Liver (tissue), 9 donors: ENCODE results near the gene TAF4. TPM values are rescaled to one million over a fixed set of nuclear protein-coding genes. Genes with fewer than 3 reads are reported as not detected.

Experiments used
- DNase-seq: peaks from one replicate; pipeline ENCODE4 v3.0.0-alpha.2; 2017; ENCODE audit warnings: low spot score
- H3K27ac ChIP-seq, 2 donors: one replicate each; pipeline ENCODE4 v1.7.0; 2013; ENCODE audit warnings: inconsistent platforms in 2 of 2, low read length in 2 of 2, control low read depth in 1 of 2, low read depth in 1 of 2, mild to moderate bottlenecking in 1 of 2
- H3K27me3 ChIP-seq, 4 donors: one replicate each; pipeline versions ENCODE4 v1.6.1 to v1.7.0; 2013; ENCODE audit warnings: low read length in 3 of 4, inconsistent platforms in 1 of 4, mild to moderate bottlenecking in 1 of 4, moderate library complexity in 1 of 4; ENCODE audit not compliant: control insufficient read depth in 4 of 4, insufficient read depth in 4 of 4
- H3K36me3 ChIP-seq, 4 donors: one replicate each; pipeline versions ENCODE4 v1.6.1 to v1.7.0; 2013; ENCODE audit warnings: low read length in 3 of 4, mild to moderate bottlenecking in 3 of 4, low read depth in 1 of 4, moderate library complexity in 1 of 4; ENCODE audit not compliant: control insufficient read depth in 4 of 4, insufficient read depth in 3 of 4
- H3K4me1 ChIP-seq, 4 donors: one replicate each; pipeline versions ENCODE4 v1.6.1 to v1.7.0; 2013; ENCODE audit warnings: low read length in 3 of 4, mild to moderate bottlenecking in 3 of 4, moderate library complexity in 1 of 4; ENCODE audit not compliant: control insufficient read depth in 4 of 4, insufficient read depth in 4 of 4
- H3K4me3 ChIP-seq, 3 donors: one replicate each; pipeline versions ENCODE4 v1.6.1 to v1.7.0; 2013; ENCODE audit warnings: low read length in 3 of 3, control low read depth in 1 of 3, low read depth in 1 of 3, mild to moderate bottlenecking in 1 of 3
- H3K9ac ChIP-seq, 2 donors: one replicate each; pipeline ENCODE4 v1.7.0; 2013; ENCODE audit warnings: low read length in 2 of 2, mild to moderate bottlenecking in 2 of 2, moderate library complexity in 2 of 2, control low read depth in 1 of 2, low read depth in 1 of 2
- H3K9me3 ChIP-seq, 4 donors: one replicate each; pipeline versions ENCODE4 v1.6.1 to v1.7.0; 2013; ENCODE audit warnings: low read length in 3 of 4; ENCODE audit not compliant: control insufficient read depth in 4 of 4
- EGR1 ChIP-seq, 2 donors: IDR thresholded peaks; 2 replicates each; pipeline ENCODE4 v1.6.1; 2016 to 2018; ENCODE audit warnings: antibody characterized with exemption in 2 of 2, low read depth in 2 of 2
- FOXA2 ChIP-seq: IDR thresholded peaks from 2 replicates; pipeline ENCODE4 v1.6.1; 2016; ENCODE audit warnings: antibody characterized with exemption
- GABPA ChIP-seq, 2 donors: IDR thresholded peaks in 1 of 2; conservative IDR thresholded peaks in 1 of 2; 2 replicates each; pipeline ENCODE4 v1.6.1; 2016; ENCODE audit warnings: antibody characterized with exemption in 2 of 2, mild to moderate bottlenecking in 1 of 2, moderate library complexity in 1 of 2
- HNF4A ChIP-seq, 2 donors: conservative IDR thresholded peaks; 2 replicates each; pipeline ENCODE4 v1.6.1; 2016; ENCODE audit warnings: antibody characterized with exemption in 2 of 2, mild to moderate bottlenecking in 2 of 2
- JUND ChIP-seq, 2 donors: IDR thresholded peaks; 2 replicates each; pipeline ENCODE4 v1.6.1; 2016; ENCODE audit warnings: antibody characterized with exemption in 2 of 2
- NR2F2 ChIP-seq: IDR thresholded peaks from 2 replicates; pipeline ENCODE4 v1.6.1; 2016; ENCODE audit warnings: antibody characterized with exemption
- RAD21 ChIP-seq, 2 donors: IDR thresholded peaks; 2 replicates each; pipeline ENCODE4 v1.6.1; 2016; ENCODE audit warnings: antibody characterized with exemption in 2 of 2, mild to moderate bottlenecking in 2 of 2
- RXRA ChIP-seq, 2 donors: IDR thresholded peaks; 2 replicates each; pipeline ENCODE4 v1.6.1; 2017 to 2018; ENCODE audit warnings: antibody characterized with exemption in 2 of 2, mild to moderate bottlenecking in 1 of 2
- SP1 ChIP-seq: IDR thresholded peaks from 2 replicates; pipeline ENCODE4 v1.6.1; 2018; ENCODE audit warnings: antibody characterized with exemption, mild to moderate bottlenecking
- YY1 ChIP-seq: IDR thresholded peaks from 2 replicates; pipeline ENCODE4 v1.6.1; 2016; ENCODE audit warnings: antibody characterized with exemption, mild to moderate bottlenecking
- WGBS: extraction: QIAGEN DNeasy Blood & Tissue Kit; methylation state at CpG from one replicate; pipeline ENCODE4 v1.1.7; 2013; 5-methylcytosine and 5-hydroxymethylcytosine counted together
- polyA plus RNA-seq, 2 donors: library from polyadenylated mRNA; stranded (reverse) in 1 of 2; unstranded in 1 of 2; fragments of 200-250 nt in 1 of 2; fragments of >200 nt in 1 of 2; fragmentation: Nextera tagmentation in 1 of 2; extraction: Ambion mirVana in 1 of 2; gene quantifications; one replicate each; pipeline versions ENCODE4 v1.2.1 to v1.2.3, GENCODE V29; 2013 to 2015
- total RNA-seq, 2 donors: library from RNA; depleted of rRNA; stranded (reverse); fragments of >200 nt; gene quantifications; one replicate each; pipeline ENCODE4 v1.2.3, GENCODE V29; 2014
- TF ChIP-seq, protein P1 (sequence below): IDR thresholded peaks from 2 replicates; pipeline ENCODE4 v1.6.1; 2016; ENCODE audit warnings: antibody characterized with exemption
- TF ChIP-seq, protein P2 (sequence below): fragments of 150-350 bp; IDR thresholded peaks from 2 replicates; pipeline ENCODE4 v1.5.1; 2017; ENCODE audit warnings: improper control_type of control experiment, low read depth, low read length; ENCODE audit not compliant: missing input control
- TF ChIP-seq, protein P3 (sequence below): IDR thresholded peaks from 2 replicates; pipeline ENCODE4 v1.6.1; 2016; ENCODE audit warnings: antibody characterized with exemption, mild to moderate bottlenecking
- TF ChIP-seq, protein P4 (sequence below): IDR thresholded peaks from 2 replicates; pipeline ENCODE4 v1.6.1; 2016; ENCODE audit warnings: antibody characterized with exemption
- donor health status: healthy.
- donor health status: healthy.
- donor health status: healthy.
- donor health status: healthy.
- donor health status: healthy.

The TAF4 gene
- total and polyA plus RNA-seq, 4 donors, result 2.0 to 11.8 (median 5.6) TPM

DNA sequence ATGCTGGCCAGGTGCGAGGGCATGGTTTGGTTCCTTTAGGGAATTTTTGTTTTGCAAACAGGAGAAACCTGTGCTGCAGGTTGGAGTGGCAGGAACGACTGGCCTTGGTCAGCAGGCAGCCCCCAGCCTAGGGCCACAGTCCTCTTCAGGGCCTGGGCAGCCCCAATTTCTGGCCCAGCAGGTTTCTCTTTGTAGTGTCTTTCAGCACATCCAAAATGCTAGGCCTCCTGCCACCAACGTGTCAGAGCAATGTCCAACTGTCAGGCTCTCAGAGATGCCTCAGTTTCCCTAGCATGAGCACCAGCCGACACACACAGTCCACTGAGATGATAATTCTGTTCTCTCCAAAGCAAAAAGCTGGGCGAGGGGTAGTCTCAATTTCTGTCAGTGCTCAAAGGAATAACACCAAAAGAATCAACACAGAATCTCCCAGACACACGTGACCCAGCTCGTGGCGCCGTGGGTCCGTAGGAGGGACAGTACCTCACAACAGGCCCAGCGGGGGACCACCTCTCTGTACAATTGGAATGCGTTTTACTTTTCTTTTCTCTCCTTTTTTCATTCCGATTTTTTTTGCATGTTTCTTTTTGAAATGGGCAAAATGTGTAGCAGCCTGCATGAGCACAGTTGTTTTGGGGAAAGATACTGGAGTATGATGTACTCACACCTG lies 125.9 kb downstream of the TAF4 start (continued):
- TF ChIP-seq, protein P1, sequence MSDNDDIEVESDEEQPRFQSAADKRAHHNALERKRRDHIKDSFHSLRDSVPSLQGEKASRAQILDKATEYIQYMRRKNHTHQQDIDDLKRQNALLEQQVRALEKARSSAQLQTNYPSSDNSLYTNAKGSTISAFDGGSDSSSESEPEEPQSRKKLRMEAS, result no peak
- no peak for TF ChIP-seq EGR1 (IDR thresholded peaks at IDR 0.05; ENCODE audit: low read depth in 2 of 2)
- no peak for TF ChIP-seq RXRA (IDR thresholded peaks at IDR 0.05)
- TF ChIP-seq YY1, result no peak
- TF ChIP-seq HNF4A (conservative IDR thresholded peaks at IDR 0.05), result no peak
- no peak for TF ChIP-seq NR2F2

DNA sequence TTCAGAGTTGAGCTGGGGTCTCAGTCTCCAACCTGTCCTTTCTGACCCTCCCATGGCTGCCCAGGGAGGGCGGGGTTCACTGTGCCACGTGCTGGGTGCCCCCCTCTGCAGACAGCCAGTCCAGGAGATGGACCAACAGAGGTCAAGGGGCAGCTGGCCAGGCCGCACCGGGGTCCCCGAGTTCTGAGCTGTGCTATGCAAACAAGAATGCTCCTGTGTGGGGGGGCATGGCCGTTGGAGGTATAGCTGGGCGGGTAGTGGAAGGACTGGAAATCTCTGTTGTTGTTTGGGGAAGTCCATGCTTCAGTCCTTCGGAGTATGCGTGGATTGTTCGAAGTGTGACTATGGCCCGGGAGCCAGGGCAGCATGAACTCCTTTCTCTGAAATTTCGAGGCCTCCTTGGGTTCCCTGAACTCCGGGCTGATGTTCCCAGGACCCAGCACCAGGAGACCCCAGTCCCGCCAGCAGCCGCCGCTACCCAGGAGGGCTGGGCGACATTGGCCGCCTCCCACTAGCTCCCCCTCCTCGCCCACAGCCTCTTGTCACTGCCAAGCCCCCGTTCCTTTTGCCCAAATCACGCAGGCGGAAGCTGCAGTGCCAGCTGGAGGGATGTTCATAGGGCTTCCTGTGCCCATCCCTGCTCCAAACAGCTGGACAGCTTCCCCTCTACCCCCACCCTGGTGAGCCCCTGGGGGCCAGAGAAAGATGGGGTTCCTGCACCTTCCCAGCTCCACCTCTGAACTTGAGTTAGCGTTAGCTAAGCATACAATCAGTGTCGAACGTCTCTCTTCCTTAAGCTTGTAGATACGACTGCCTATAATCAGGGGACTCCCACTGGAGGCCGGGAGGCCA lies 126.6 kb downstream of the TAF4 start:
- Histone ChIP-seq H3K27ac (no peak overlapping the region), H3K9ac (no peak overlapping the region), H3K4me1 (no peaks in the 10 kb centered on the region), H3K9me3 (no peaks in the 10 kb centered on the region), H3K4me3 (no peak overlapping the region), H3K36me3 (no peaks in the 10 kb centered on the region), H3K27me3 (no peaks in the 10 kb centered on the region)
- 85% methylated on average over 27 of the region's 27 CpGs for WGBS
- TF ChIP-seq GABPA (IDR thresholded peaks at IDR 0.05 in 1 of 2, conservative IDR thresholded peaks at IDR 0.05 in 1 of 2) (no peak), JUND (IDR thresholded peaks at IDR 0.05) (no peak), FOXA2 (no peak), RAD21 (IDR thresholded peaks at IDR 0.05) (no peak), RXRA (IDR thresholded peaks at IDR 0.05) (no peak), SP1 (no peak)
- TF ChIP-seq, protein P2, sequence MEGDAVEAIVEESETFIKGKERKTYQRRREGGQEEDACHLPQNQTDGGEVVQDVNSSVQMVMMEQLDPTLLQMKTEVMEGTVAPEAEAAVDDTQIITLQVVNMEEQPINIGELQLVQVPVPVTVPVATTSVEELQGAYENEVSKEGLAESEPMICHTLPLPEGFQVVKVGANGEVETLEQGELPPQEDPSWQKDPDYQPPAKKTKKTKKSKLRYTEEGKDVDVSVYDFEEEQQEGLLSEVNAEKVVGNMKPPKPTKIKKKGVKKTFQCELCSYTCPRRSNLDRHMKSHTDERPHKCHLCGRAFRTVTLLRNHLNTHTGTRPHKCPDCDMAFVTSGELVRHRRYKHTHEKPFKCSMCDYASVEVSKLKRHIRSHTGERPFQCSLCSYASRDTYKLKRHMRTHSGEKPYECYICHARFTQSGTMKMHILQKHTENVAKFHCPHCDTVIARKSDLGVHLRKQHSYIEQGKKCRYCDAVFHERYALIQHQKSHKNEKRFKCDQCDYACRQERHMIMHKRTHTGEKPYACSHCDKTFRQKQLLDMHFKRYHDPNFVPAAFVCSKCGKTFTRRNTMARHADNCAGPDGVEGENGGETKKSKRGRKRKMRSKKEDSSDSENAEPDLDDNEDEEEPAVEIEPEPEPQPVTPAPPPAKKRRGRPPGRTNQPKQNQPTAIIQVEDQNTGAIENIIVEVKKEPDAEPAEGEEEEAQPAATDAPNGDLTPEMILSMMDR, result no peak
- TF ChIP-seq, protein P3, sequence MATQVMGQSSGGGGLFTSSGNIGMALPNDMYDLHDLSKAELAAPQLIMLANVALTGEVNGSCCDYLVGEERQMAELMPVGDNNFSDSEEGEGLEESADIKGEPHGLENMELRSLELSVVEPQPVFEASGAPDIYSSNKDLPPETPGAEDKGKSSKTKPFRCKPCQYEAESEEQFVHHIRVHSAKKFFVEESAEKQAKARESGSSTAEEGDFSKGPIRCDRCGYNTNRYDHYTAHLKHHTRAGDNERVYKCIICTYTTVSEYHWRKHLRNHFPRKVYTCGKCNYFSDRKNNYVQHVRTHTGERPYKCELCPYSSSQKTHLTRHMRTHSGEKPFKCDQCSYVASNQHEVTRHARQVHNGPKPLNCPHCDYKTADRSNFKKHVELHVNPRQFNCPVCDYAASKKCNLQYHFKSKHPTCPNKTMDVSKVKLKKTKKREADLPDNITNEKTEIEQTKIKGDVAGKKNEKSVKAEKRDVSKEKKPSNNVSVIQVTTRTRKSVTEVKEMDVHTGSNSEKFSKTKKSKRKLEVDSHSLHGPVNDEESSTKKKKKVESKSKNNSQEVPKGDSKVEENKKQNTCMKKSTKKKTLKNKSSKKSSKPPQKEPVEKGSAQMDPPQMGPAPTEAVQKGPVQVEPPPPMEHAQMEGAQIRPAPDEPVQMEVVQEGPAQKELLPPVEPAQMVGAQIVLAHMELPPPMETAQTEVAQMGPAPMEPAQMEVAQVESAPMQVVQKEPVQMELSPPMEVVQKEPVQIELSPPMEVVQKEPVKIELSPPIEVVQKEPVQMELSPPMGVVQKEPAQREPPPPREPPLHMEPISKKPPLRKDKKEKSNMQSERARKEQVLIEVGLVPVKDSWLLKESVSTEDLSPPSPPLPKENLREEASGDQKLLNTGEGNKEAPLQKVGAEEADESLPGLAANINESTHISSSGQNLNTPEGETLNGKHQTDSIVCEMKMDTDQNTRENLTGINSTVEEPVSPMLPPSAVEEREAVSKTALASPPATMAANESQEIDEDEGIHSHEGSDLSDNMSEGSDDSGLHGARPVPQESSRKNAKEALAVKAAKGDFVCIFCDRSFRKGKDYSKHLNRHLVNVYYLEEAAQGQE, result no peak
- TF ChIP-seq, protein P4, sequence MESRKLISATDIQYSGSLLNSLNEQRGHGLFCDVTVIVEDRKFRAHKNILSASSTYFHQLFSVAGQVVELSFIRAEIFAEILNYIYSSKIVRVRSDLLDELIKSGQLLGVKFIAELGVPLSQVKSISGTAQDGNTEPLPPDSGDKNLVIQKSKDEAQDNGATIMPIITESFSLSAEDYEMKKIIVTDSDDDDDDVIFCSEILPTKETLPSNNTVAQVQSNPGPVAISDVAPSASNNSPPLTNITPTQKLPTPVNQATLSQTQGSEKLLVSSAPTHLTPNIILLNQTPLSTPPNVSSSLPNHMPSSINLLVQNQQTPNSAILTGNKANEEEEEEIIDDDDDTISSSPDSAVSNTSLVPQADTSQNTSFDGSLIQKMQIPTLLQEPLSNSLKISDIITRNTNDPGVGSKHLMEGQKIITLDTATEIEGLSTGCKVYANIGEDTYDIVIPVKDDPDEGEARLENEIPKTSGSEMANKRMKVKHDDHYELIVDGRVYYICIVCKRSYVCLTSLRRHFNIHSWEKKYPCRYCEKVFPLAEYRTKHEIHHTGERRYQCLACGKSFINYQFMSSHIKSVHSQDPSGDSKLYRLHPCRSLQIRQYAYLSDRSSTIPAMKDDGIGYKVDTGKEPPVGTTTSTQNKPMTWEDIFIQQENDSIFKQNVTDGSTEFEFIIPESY, result no peak
- DNase-seq, result no peak
